ENCODE results near the gene OR56A5. TPM values are rescaled to one million over a fixed set of nuclear protein-coding genes. Genes with fewer than 3 reads are reported as not detected.

The OR56A5 gene
- total and polyA plus RNA-seq, 4 donors: not detected

GRCh38 chr11:5930614-5931013 is 37.7 kb downstream of the OR56A5 start:
- TF ChIP-seq GABPA (IDR thresholded peaks at IDR 0.05 in 1 of 2, conservative IDR thresholded peaks at IDR 0.05 in 1 of 2) (no peak), RAD21 (IDR thresholded peaks at IDR 0.05) (no peak), HNF4A (conservative IDR thresholded peaks at IDR 0.05) (no peak), MAX (IDR thresholded peaks at IDR 0.05) (no peak), FOXA1 (IDR thresholded peaks at IDR 0.05) (no peak), EGR1 (IDR thresholded peaks at IDR 0.05; ENCODE audit: low read depth in 2 of 2) (no peak)
- TF ChIP-seq, protein P1, sequence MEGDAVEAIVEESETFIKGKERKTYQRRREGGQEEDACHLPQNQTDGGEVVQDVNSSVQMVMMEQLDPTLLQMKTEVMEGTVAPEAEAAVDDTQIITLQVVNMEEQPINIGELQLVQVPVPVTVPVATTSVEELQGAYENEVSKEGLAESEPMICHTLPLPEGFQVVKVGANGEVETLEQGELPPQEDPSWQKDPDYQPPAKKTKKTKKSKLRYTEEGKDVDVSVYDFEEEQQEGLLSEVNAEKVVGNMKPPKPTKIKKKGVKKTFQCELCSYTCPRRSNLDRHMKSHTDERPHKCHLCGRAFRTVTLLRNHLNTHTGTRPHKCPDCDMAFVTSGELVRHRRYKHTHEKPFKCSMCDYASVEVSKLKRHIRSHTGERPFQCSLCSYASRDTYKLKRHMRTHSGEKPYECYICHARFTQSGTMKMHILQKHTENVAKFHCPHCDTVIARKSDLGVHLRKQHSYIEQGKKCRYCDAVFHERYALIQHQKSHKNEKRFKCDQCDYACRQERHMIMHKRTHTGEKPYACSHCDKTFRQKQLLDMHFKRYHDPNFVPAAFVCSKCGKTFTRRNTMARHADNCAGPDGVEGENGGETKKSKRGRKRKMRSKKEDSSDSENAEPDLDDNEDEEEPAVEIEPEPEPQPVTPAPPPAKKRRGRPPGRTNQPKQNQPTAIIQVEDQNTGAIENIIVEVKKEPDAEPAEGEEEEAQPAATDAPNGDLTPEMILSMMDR (IDR thresholded peaks at IDR 0.05; ENCODE audit: low read depth, low read length, missing input control): no peak
- Histone ChIP-seq H3K4me3 (ENCODE audit: low read depth in 1 of 3, low read length in 3 of 3) (no peak overlapping the region), H3K9ac (ENCODE audit: low read depth in 1 of 2, low read length in 2 of 2) (no peak overlapping the region), H3K9me3 (ENCODE audit: control insufficient read depth in 4 of 4, low read length in 3 of 4) (peaks cover 0 to 1% (median 0%) of the 10 kb centered on the region in 4 donors), H3K27ac (ENCODE audit: low read depth in 1 of 2, low read length in 2 of 2) (no peak overlapping the region), H3K27me3 (ENCODE audit: control insufficient read depth in 4 of 4, insufficient read depth in 4 of 4, low read length in 3 of 4) (no peaks in the 10 kb centered on the region), H3K36me3 (ENCODE audit: control insufficient read depth in 4 of 4, insufficient read depth in 3 of 4, low read depth in 1 of 4, low read length in 3 of 4) (no peaks in the 10 kb centered on the region), H3K4me1 (ENCODE audit: control insufficient read depth in 4 of 4, insufficient read depth in 4 of 4, low read length in 3 of 4) (no peaks in the 10 kb centered on the region)
- DNase-seq (ENCODE audit: low spot score): no peak
- 88% methylated on average over 19 of the region's 19 CpGs for whole genome bisulfite sequencing

DNA sequence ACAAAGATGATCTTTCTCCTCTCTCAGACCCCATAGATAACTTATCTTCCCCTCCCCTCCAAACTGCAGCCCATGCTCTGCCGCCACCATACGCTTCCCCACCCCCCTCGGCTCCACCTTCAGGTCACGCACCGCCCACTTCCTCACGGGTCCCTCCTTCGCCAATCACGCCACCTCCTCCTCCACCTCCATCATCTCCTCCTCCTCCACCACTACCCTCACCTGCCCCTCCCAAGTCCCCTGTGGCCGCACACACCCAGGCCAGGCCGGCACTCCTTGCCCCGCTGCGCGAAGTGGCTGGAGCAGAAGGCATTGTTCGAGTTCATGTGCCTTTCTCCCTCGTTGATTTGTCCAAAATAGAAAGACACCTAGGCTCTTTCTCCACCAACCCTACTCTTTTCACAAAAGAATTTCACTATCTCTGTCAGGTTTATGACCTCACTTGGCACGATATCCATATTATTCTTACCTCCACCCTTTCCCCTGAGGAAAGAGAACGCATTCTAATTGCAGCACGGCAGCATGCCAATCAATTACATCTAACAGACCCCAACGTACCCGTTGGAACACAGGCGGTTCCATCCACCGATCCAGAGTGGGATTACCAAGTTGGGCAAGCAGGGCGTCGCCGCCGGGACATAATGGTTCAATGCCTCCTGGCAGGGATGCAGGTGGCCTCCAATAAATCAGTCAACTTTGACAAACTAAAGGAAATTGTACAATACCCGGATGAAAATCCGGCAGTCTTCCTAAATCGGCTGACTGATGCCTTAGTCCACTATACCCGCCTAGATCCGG is 38.5 kb downstream of the OR56A5 start:
- no peak for DNase-seq (ENCODE audit: low spot score)
- Histone ChIP-seq H3K4me3 (ENCODE audit: low read depth in 1 of 3, low read length in 3 of 3) (no peak overlapping the region), H3K27ac (ENCODE audit: low read depth in 1 of 2, low read length in 2 of 2) (no peak overlapping the region), H3K4me1 (ENCODE audit: control insufficient read depth in 4 of 4, insufficient read depth in 4 of 4, low read length in 3 of 4) (no peaks in the 10 kb centered on the region), H3K27me3 (ENCODE audit: control insufficient read depth in 4 of 4, insufficient read depth in 4 of 4, low read length in 3 of 4) (no peaks in the 10 kb centered on the region), H3K9me3 (ENCODE audit: control insufficient read depth in 4 of 4, low read length in 3 of 4) (peaks cover 0 to 1% (median under 1%) of the 10 kb centered on the region in 4 donors), H3K36me3 (ENCODE audit: control insufficient read depth in 4 of 4, insufficient read depth in 3 of 4, low read depth in 1 of 4, low read length in 3 of 4) (no peaks in the 10 kb centered on the region), H3K9ac (ENCODE audit: low read depth in 1 of 2, low read length in 2 of 2) (no peak overlapping the region)
- WGBS: 86% methylated on average over 31 of the region's 31 CpGs
- no peak for TF ChIP-seq TAF1 (conservative IDR thresholded peaks at IDR 0.05)
- TF ChIP-seq ATF3 (IDR thresholded peaks at IDR 0.05): no peak
- no peak for TF ChIP-seq JUND (IDR thresholded peaks at IDR 0.05)
- TF ChIP-seq YY1 (IDR thresholded peaks at IDR 0.05): no peak
- no peak for TF ChIP-seq REST (IDR thresholded peaks at IDR 0.05)
- no peak for TF ChIP-seq HNF4G (IDR thresholded peaks at IDR 0.05)
- TF ChIP-seq, protein P1 (IDR thresholded peaks at IDR 0.05; ENCODE audit: low read depth, low read length, missing input control): no peak
- no peak for TF ChIP-seq SP1 (IDR thresholded peaks at IDR 0.05)
- TF ChIP-seq FOXA1 (IDR thresholded peaks at IDR 0.05): no peak
